Lower leg skin (tissue), 4 donors: ENCODE measurements around the gene PSORS1C2. TPM values are rescaled to one million over a fixed set of nuclear protein-coding genes. Genes with fewer than 3 reads are reported as not detected.

Source experiments
- DNase-seq, 2 donors: peaks; one replicate each; pipeline ENCODE4 v3.0.0-alpha.2; 2019; ENCODE audit warnings: low spot score in 2 of 2
- H3K4me3 ChIP-seq: fragments of 200-600 bp; sonication (generic); 2 replicates; pipeline ENCODE4 v1.5.1; 2017; ENCODE audit warnings: mild to moderate bottlenecking, low read depth; ENCODE audit not compliant: poor library complexity, severe bottlenecking
- POLR2A ChIP-seq, 2 donors: fragments of 450-650 bp; IDR thresholded peaks; one replicate each; pipeline ENCODE4 v1.6.1; 2016 to 2017; ENCODE audit warnings: antibody characterized with exemption in 2 of 2, mild to moderate bottlenecking in 1 of 2, moderate library complexity in 1 of 2
- WGBS, 2 donors: methylation state at CpG; one replicate each; pipeline ENCODE4 v1.1.5; 2018; 5-methylcytosine and 5-hydroxymethylcytosine counted together
- intact Hi-C: fragments of 100-400 bp; cut with DNase I; formaldehyde crosslinking; loops from one replicate; pipeline ENCODE4 v1.15.0; 2023; ENCODE audit warnings: low total_unique reads
- total RNA-seq, 4 donors: library from RNA; depleted of rRNA; stranded (reverse); fragments of >200 nt; gene quantifications; one replicate each; pipeline ENCODE4 v1.1.0, GENCODE V29; 2016
- TF ChIP-seq, protein P1 (sequence below), 3 donors: fragments of 450-650 bp; IDR thresholded peaks; one replicate each; pipeline ENCODE4 v1.5.1; 2016; ENCODE audit warnings: antibody characterized with exemption in 3 of 3, mild to moderate bottlenecking in 3 of 3, moderate library complexity in 2 of 3

The PSORS1C2 gene
- total RNA-seq, 4 donors from 2014 or later: 34.8 to 55.5 (median 44.1) TPM

- DNase-seq: no peak
- TF ChIP-seq, protein P1, sequence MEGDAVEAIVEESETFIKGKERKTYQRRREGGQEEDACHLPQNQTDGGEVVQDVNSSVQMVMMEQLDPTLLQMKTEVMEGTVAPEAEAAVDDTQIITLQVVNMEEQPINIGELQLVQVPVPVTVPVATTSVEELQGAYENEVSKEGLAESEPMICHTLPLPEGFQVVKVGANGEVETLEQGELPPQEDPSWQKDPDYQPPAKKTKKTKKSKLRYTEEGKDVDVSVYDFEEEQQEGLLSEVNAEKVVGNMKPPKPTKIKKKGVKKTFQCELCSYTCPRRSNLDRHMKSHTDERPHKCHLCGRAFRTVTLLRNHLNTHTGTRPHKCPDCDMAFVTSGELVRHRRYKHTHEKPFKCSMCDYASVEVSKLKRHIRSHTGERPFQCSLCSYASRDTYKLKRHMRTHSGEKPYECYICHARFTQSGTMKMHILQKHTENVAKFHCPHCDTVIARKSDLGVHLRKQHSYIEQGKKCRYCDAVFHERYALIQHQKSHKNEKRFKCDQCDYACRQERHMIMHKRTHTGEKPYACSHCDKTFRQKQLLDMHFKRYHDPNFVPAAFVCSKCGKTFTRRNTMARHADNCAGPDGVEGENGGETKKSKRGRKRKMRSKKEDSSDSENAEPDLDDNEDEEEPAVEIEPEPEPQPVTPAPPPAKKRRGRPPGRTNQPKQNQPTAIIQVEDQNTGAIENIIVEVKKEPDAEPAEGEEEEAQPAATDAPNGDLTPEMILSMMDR (IDR thresholded peaks at IDR 0.05): no peak
- TF ChIP-seq POLR2A (IDR thresholded peaks at IDR 0.05): no peak
- intact Hi-C loops: no loop called here
Observed at GRCh38 chr6:31156641-31157040, 17.8 kb upstream of the PSORS1C2 start.

GRCh38 chr6:31154436-31154835 is 15.6 kb upstream of the PSORS1C2 start:
- no peak overlapping the region for H3K4me3 ChIP-seq
- WGBS, 2 donors: 91 to 95% methylated on average over 15 of the region's 15 CpGs
- TF ChIP-seq, protein P1 (IDR thresholded peaks at IDR 0.05): no peak
- no peak for TF ChIP-seq POLR2A (IDR thresholded peaks at IDR 0.05)
- intact Hi-C loops: no loop called here
- no peak for DNase-seq

More at GRCh38 chr6:31156641-31157040, 17.8 kb upstream of the PSORS1C2 start:
- WGBS, 2 donors: 92 to 95% methylated on average over 7 of the region's 7 CpGs
- H3K4me3 ChIP-seq: no peak overlapping the region

DNA sequence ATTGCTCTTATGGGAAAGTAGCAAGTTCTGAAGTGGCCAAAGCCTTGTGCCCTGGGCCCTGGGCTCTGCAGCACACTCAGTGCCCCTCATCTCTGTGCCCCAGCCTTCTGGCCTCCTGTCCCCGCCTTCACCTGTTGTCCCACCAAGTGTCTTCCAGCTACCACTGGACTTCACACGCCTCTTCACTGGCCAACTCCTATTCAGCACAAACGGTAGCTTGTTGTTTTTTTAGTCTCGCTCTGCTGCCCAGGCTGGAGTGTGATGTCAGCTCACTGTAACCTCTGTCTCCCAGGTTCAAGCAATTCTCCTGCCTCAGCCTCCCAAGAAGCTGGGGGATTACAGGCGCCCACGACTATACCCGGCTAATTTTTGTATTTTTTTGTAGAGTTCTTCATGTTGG is 13.9 kb upstream of the PSORS1C2 start:
- 95% methylated on average over 7 of the region's 7 CpGs for WGBS, 2 donors
- H3K4me3 ChIP-seq: no peak overlapping the region
- TF ChIP-seq POLR2A (IDR thresholded peaks at IDR 0.05): no peak
- TF ChIP-seq, protein P1 (IDR thresholded peaks at IDR 0.05): no peak
- intact Hi-C loops: no loop called here
- DNase-seq: no peak

- TF ChIP-seq, protein P1 (IDR thresholded peaks at IDR 0.05): no peak
- TF ChIP-seq POLR2A (IDR thresholded peaks at IDR 0.05): no peak
- intact Hi-C loops: no loop called here
- no peak for DNase-seq
- no peak overlapping the region for H3K4me3 ChIP-seq
- 86 to 89% methylated on average over 5 to 6 of the region's 6 CpGs for WGBS, 2 donors
Observed at GRCh38 chr6:31149827-31150447, 11.1 kb upstream of the PSORS1C2 start.

DNA sequence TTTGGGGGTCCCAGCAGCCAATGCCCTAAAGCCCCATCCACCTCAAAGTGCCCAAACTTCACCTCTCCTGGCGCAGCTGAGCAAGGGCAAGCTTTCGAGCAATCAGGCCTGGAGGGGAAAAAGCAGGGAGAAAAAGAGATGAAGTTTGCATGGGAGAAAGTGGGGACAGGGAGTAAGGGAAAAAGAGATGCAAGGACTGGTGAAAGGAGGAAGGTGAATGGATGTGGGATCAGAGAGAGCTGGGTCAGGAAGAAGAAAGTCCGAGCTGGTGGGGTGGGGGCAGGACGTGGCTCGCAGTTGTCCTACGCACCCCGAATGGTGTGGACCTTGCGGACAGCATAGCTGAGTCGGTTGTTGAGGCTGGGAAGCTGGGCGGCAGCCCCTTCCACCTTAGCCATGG is 6.5 kb upstream of the PSORS1C2 start:
- DNase-seq: no peak
- 95 to 96% methylated on average over 10 of the region's 10 CpGs for WGBS, 2 donors
- no peak for TF ChIP-seq POLR2A (IDR thresholded peaks at IDR 0.05)
- no peak overlapping the region for H3K4me3 ChIP-seq
- intact Hi-C loops: no loop called here

DNA sequence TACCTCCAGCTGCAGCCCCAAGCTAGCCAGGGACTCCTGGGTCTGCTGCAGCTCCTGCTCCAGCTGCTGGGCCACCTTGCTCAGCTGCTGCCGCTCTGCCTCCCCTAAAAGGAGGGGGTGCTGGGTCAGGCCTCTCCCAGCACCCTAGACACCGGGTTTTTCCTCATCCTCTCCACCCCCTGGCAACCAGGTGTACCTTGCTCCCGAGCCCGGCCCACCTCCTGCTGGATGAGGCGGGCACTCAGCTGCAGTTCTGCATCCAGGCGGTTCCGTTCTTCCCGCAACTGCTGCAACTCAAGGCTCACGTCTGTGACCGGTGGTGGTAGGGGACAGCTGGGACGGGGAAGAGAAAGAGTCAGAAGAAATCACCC is 6.1 kb upstream of the PSORS1C2 start:
- intact Hi-C loops: no loop called here
- DNase-seq: no peak
- H3K4me3 ChIP-seq: no peak overlapping the region
- 81 to 86% methylated on average over 11 of the region's 11 CpGs for WGBS, 2 donors
- TF ChIP-seq POLR2A (IDR thresholded peaks at IDR 0.05): no peak
- TF ChIP-seq, protein P1 (IDR thresholded peaks at IDR 0.05): no peak
